Sigmoid colon (tissue), 4 donors: ENCODE results near the gene RPTOR.

Source experiments
- EP300 ChIP-seq, 4 donors: sonication (generic); formaldehyde crosslinking; IDR thresholded peaks; one replicate each; pipeline ENCODE4 v1.6.1; 2017; ENCODE audit warnings: antibody characterized with exemption in 4 of 4
- POLR2A ChIP-seq, 2 donors: fragments of 450-650 bp; IDR thresholded peaks; one replicate each; pipeline ENCODE4 v1.6.1; 2016; ENCODE audit warnings: antibody characterized with exemption in 2 of 2, mild to moderate bottlenecking in 2 of 2, moderate library complexity in 2 of 2
- TF ChIP-seq, protein P1 (sequence below), 4 experiments: fragments of 450-650 bp in 3 of 4; fragments of 200-600 bp in 1 of 4; IDR thresholded peaks; one replicate each; pipeline ENCODE4 v1.5.1; 2016 to 2019; ENCODE audit warnings: antibody characterized with exemption in 4 of 4, mild to moderate bottlenecking in 3 of 4, moderate library complexity in 2 of 4

DNA sequence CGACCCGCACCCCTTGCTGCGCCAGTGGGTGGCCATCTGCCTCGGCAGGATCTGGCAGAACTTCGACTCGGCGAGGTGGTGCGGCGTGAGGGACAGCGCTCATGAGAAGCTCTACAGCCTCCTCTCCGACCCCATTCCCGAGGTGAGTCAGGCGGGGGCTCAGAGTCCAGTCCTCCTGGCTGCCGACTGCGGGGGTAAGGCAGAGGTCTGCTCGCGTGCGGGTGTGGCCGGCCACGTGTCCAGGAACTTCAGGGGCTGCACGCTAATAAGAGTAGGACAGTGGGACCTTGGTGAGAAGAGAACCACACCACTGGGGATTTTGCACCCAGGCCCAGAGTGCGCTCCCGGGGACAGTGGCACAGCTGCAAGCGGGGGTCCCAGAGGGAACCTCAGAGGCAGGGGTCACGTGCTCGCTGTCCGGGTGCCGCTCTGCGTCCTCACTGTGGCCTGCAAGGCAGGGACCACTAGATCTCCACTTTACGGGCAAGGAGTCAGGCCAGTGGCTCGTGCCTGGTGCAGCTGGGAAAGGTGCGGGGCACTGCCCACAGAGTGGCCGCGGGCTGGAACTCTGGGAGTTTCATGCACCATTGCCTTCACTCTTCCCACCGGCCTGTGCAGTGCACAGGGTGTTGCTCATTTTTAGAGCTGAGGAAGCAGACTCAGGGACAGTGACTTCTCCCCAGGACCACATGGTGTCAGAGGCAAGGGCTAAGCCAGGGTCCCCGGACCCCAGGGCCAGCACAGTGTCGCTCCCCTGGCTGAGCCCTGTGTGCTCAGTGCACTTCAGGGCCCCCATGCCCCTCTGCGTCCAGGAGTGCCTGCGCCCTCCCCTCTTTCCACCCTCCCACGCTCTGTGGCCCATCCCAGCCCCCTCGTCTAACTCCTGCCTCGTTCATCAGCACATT, 339.4 kb downstream of the RPTOR start:
- TF ChIP-seq, protein P1, sequence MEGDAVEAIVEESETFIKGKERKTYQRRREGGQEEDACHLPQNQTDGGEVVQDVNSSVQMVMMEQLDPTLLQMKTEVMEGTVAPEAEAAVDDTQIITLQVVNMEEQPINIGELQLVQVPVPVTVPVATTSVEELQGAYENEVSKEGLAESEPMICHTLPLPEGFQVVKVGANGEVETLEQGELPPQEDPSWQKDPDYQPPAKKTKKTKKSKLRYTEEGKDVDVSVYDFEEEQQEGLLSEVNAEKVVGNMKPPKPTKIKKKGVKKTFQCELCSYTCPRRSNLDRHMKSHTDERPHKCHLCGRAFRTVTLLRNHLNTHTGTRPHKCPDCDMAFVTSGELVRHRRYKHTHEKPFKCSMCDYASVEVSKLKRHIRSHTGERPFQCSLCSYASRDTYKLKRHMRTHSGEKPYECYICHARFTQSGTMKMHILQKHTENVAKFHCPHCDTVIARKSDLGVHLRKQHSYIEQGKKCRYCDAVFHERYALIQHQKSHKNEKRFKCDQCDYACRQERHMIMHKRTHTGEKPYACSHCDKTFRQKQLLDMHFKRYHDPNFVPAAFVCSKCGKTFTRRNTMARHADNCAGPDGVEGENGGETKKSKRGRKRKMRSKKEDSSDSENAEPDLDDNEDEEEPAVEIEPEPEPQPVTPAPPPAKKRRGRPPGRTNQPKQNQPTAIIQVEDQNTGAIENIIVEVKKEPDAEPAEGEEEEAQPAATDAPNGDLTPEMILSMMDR (IDR thresholded peaks at IDR 0.05): no peak
- no peak for TF ChIP-seq POLR2A (IDR thresholded peaks at IDR 0.05)
- TF ChIP-seq EP300 (IDR thresholded peaks at IDR 0.05): no peak
